ENCODE measurements around the gene HOGA1.
A peak's percentile ranks its signal among the peaks of the same experiment; 100 is the strongest.

HOGA1 gene

GRCh38 chr10:97547271-97547600, 37.0 kb upstream of the HOGA1 start:
- peak overlapping the region; percentile 78 to 88 (median 82) for H3K27ac Mint-ChIP-seq
- no peak for TF ChIP-seq CTCF (IDR thresholded peaks at IDR 0.05; ENCODE audit: unreplicated experiment in 3 of 3)
- H3K36me3 Mint-ChIP-seq (ENCODE audit: low read depth), result no peaks in the 10 kb centered on the region
- peak overlapping the region in 1 of 3 experiments; percentile 36 for H3K4me3 Mint-ChIP-seq
- no peaks in the 10 kb centered on the region for H3K27me3 Mint-ChIP-seq (ENCODE audit: low read depth)
- peaks cover 71% of the 10 kb centered on the region for H3K4me1 Mint-ChIP-seq
- no peaks in the 10 kb centered on the region for H3K9me3 Mint-ChIP-seq

DNA sequence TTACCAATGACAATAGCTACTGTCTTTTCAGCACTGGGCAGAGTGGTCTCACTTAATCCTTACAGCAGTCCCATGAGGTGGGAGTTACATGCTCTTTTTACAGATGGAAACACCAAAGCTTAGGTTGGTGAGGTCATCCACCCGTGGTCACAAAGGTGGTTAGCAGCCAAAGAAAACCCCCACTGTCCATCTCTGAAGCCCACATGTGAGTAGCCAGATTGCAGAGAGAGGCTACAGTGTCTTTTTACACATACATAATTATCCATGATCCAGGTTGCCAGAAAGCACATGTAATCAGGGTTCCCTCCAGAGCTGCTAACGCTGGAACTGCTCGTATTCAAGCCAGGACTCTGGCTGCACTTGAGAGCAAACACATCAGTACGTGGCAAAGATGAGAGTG, 36.2 kb upstream of the HOGA1 start:
- Mint-ChIP-seq H3K9me3 (no peaks in the 10 kb centered on the region), H3K36me3 (ENCODE audit: low read depth) (no peaks in the 10 kb centered on the region), H3K27me3 (ENCODE audit: low read depth) (no peaks in the 10 kb centered on the region), H3K4me3 (no peak overlapping the region), H3K4me1 (peaks cover 64% of the 10 kb centered on the region), H3K27ac (peak overlapping the region; percentile 78 to 94 (median 89))
- no peak for TF ChIP-seq CTCF (IDR thresholded peaks at IDR 0.05; ENCODE audit: unreplicated experiment in 3 of 3)

DNA sequence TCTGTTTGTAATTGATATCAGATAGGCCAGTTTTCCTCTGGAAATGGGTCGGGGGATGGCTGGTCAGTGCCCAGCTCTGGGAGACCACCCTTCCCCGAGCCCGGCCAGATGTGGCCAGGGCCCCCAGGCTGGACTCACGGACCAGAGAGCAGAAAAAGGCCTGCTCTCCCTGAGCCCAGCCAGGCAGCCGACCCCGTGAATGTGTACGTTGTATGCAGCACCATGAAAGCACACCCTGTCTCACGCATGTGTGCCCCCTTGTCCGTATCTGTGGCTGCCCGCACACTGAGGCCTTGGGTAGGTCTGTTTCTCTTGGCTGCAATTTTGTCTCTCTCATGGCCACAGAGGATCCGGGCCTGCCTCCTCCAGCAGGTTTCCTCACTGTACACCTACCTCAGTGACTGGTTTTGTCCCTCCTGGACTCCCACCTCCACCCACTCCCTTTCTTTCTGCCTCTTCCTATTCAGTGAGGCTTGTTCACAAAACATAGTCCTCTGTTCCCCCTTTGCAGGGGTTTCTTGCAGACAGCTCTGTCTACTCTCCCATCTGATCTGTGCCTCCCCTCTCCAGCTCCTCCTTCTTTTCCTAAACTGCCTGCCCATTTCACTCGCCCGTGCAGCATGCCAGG, 35.2 kb upstream of the HOGA1 start:
- Mint-ChIP-seq H3K27me3 (ENCODE audit: low read depth) (no peaks in the 10 kb centered on the region), H3K4me3 (no peak overlapping the region), H3K4me1 (peaks cover 62% of the 10 kb centered on the region), H3K36me3 (ENCODE audit: low read depth) (no peaks in the 10 kb centered on the region), H3K9me3 (no peaks in the 10 kb centered on the region), H3K27ac (peak overlapping the region; percentile 30 to 88 (median 83))
- no peak for TF ChIP-seq CTCF (IDR thresholded peaks at IDR 0.05; ENCODE audit: unreplicated experiment in 3 of 3)

- Mint-ChIP-seq H3K36me3 (ENCODE audit: low read depth) (no peaks in the 10 kb centered on the region), H3K4me3 (no peak overlapping the region), H3K27me3 (ENCODE audit: low read depth) (no peaks in the 10 kb centered on the region)
These were observed 34.4 kb upstream of the HOGA1 start for GRCh38 chr10:97549587-97550322.

GRCh38 chr10:97550336-97551149, 33.6 kb upstream of the HOGA1 start:
- Mint-ChIP-seq H3K36me3 (ENCODE audit: low read depth) (peaks cover 4% of the 10 kb centered on the region), H3K27ac (peak overlapping the region; percentile 48 to 88 (median 83)), H3K9me3 (peaks cover 3% of the 10 kb centered on the region), H3K4me1 (peaks cover 49% of the 10 kb centered on the region), H3K4me3 (peak overlapping the region in 1 of 3 experiments; percentile 0), H3K27me3 (ENCODE audit: low read depth) (no peaks in the 10 kb centered on the region)
- TF ChIP-seq CTCF (IDR thresholded peaks at IDR 0.05; ENCODE audit: unreplicated experiment in 3 of 3), result no peak

More at GRCh38 chr10:97549587-97550322, 34.4 kb upstream of the HOGA1 start:
- Mint-ChIP-seq H3K9me3 (no peaks in the 10 kb centered on the region), H3K27ac (peak overlapping the region; percentile 48 to 88 (median 83)), H3K4me1 (peaks cover 56% of the 10 kb centered on the region)
- TF ChIP-seq CTCF (IDR thresholded peaks at IDR 0.05; ENCODE audit: unreplicated experiment in 3 of 3), result no peak
